Stimulated activated CD4-positive, alpha-beta T cell treated with anti-CD3 and anti-CD28 coated beads, TNF-alpha, amount 100 ng/mL, for 48 hours (primary cell): ENCODE results near the gene STARD9.

Experiments
- DNase-seq, 3 donors: peaks; one replicate each; pipeline ENCODE4 v3.0.0-alpha.2; 2020; ENCODE audit warnings: low read depth in 3 of 3

Gene STARD9

GRCh38 chr15:42627485-42627884, 52.1 kb downstream of the STARD9 start:
- no peak for DNase-seq

- DNase-seq, result no peak
Measured at GRCh38 chr15:42628761-42629160, 53.4 kb downstream of the STARD9 start.

GRCh38 chr15:42632105-42632675, 56.8 kb downstream of the STARD9 start:
- DNase-seq, result no peak

GRCh38 chr15:42640109-42640508, 64.7 kb downstream of the STARD9 start:
- DNase-seq, result no peak

- DNase-seq, result peak; percentile 28 to 40 (median 30)
Measured at GRCh38 chr15:42650208-42651066, 75.0 kb downstream of the STARD9 start.

- no peak for DNase-seq
Measured at GRCh38 chr15:42665827-42666226, 90.4 kb downstream of the STARD9 start.

GRCh38 chr15:42667855-42668254, 92.4 kb downstream of the STARD9 start:
- no peak for DNase-seq

GRCh38 chr15:42670451-42670850, 95.0 kb downstream of the STARD9 start:
- DNase-seq, result no peak

GRCh38 chr15:42672444-42672843, 97.0 kb downstream of the STARD9 start:
- DNase-seq, result no peak

GRCh38 chr15:42674472-42674871, 99.1 kb downstream of the STARD9 start:
- DNase-seq, result no peak

- DNase-seq, result no peak
Measured at GRCh38 chr15:42675021-42675420, 99.6 kb downstream of the STARD9 start.

- DNase-seq, result no peak
Measured at GRCh38 chr15:42679285-42680141, 104.1 kb downstream of the STARD9 start.

- peak; percentile 28 to 57 (median 41) for DNase-seq
Measured at GRCh38 chr15:42680142-42680482, 104.7 kb downstream of the STARD9 start.

- no peak for DNase-seq
Measured at GRCh38 chr15:42681119-42681518, 105.7 kb downstream of the STARD9 start.

GRCh38 chr15:42686281-42686680, 110.9 kb downstream of the STARD9 start:
- no peak for DNase-seq

- no peak for DNase-seq
Measured at GRCh38 chr15:42687740-42688139, 112.3 kb downstream of the STARD9 start.

GRCh38 chr15:42688301-42688700, 112.9 kb downstream of the STARD9 start:
- no peak for DNase-seq

- no peak for DNase-seq
Measured at GRCh38 chr15:42691308-42691707, 115.9 kb downstream of the STARD9 start.

- no peak for DNase-seq
Measured at GRCh38 chr15:42691770-42692169, 116.4 kb downstream of the STARD9 start.

- no peak for DNase-seq
Measured at GRCh38 chr15:42692536-42692935, 117.1 kb downstream of the STARD9 start.

- no peak for DNase-seq
Measured at GRCh38 chr15:42692997-42693396, 117.6 kb downstream of the STARD9 start.

- DNase-seq, result no peak
Measured at GRCh38 chr15:42693496-42693895, 118.1 kb downstream of the STARD9 start.

GRCh38 chr15:42693942-42694341, 118.5 kb downstream of the STARD9 start:
- DNase-seq, result no peak
